ENCODE data around the gene UTP3.

UTP3 gene

GRCh38 chr4:70704215-70704930 lies 16.0 kb downstream of the UTP3 start:
- peak; percentile 43 for TF ChIP-seq CTCF (IDR thresholded peaks at IDR 0.05; ENCODE audit: low read depth, low read length)
- peak overlapping the region; percentile 64 for H3K4me3 ChIP-seq (ENCODE audit: low read depth, low read length)
- in situ Hi-C loops (cut with HindIII; ENCODE audit: low sequenced_read_pairs): no loop called here
- DNase-seq (ENCODE audit: low read depth, low spot score): peak; percentile 83

GRCh38 chr4:70704931-70705182 lies 16.5 kb downstream of the UTP3 start:
- in situ Hi-C loops (cut with HindIII; ENCODE audit: low sequenced_read_pairs): no loop called here
- no peak for DNase-seq (ENCODE audit: low read depth, low spot score)
- peak overlapping the region; percentile 64 for H3K4me3 ChIP-seq (ENCODE audit: low read depth, low read length)
- no peak for TF ChIP-seq CTCF (IDR thresholded peaks at IDR 0.05; ENCODE audit: low read depth, low read length)

GRCh38 chr4:70705183-70706043 lies 17.1 kb downstream of the UTP3 start:
- peak; percentile 73 for DNase-seq (ENCODE audit: low read depth, low spot score)
- TF ChIP-seq CTCF (IDR thresholded peaks at IDR 0.05; ENCODE audit: low read depth, low read length): no peak
- in situ Hi-C loops (cut with HindIII; ENCODE audit: low sequenced_read_pairs): no loop called here
- H3K4me3 ChIP-seq (ENCODE audit: low read depth, low read length): peak overlapping the region; percentile 64

- H3K4me3 ChIP-seq (ENCODE audit: low read depth, low read length): peak overlapping the region; percentile 64
- no peak for DNase-seq (ENCODE audit: low read depth, low spot score)
- in situ Hi-C loops (cut with HindIII; ENCODE audit: low sequenced_read_pairs): no loop called here
- TF ChIP-seq CTCF (IDR thresholded peaks at IDR 0.05; ENCODE audit: low read depth, low read length): no peak
These were observed 17.7 kb downstream of the UTP3 start for GRCh38 chr4:70706044-70706461.

GRCh38 chr4:70706516-70706915 lies 18.2 kb downstream of the UTP3 start:
- in situ Hi-C loops (cut with HindIII; ENCODE audit: low sequenced_read_pairs): no loop called here
- no peak for DNase-seq (ENCODE audit: low read depth, low spot score)

More at GRCh38 chr4:70706516-70706915, 18.2 kb downstream of the UTP3 start:
- peak overlapping the region; percentile 64 for H3K4me3 ChIP-seq (ENCODE audit: low read depth, low read length)
- TF ChIP-seq CTCF (IDR thresholded peaks at IDR 0.05; ENCODE audit: low read depth, low read length): no peak
